Esophagus squamous epithelium (tissue), 4 donors: Measurements from ENCODE around the gene ZFYVE28.

Source experiments
- POLR2A ChIP-seq, 4 donors: fragments of 450-650 bp; IDR thresholded peaks; one replicate each; pipeline ENCODE4 v1.6.1; 2017; ENCODE audit warnings: antibody characterized with exemption in 4 of 4, mild to moderate bottlenecking in 4 of 4, moderate library complexity in 3 of 4
- TF ChIP-seq, protein P1 (sequence below), 6 experiments: fragments of 450-650 bp in 4 of 6; fragments of 200-600 bp in 2 of 6; sonication (generic) in 2 of 6; IDR thresholded peaks; one replicate each; pipeline ENCODE4 v1.5.1; 2016 to 2019; ENCODE audit warnings: antibody characterized with exemption in 6 of 6, mild to moderate bottlenecking in 4 of 6, moderate library complexity in 4 of 6

DNA sequence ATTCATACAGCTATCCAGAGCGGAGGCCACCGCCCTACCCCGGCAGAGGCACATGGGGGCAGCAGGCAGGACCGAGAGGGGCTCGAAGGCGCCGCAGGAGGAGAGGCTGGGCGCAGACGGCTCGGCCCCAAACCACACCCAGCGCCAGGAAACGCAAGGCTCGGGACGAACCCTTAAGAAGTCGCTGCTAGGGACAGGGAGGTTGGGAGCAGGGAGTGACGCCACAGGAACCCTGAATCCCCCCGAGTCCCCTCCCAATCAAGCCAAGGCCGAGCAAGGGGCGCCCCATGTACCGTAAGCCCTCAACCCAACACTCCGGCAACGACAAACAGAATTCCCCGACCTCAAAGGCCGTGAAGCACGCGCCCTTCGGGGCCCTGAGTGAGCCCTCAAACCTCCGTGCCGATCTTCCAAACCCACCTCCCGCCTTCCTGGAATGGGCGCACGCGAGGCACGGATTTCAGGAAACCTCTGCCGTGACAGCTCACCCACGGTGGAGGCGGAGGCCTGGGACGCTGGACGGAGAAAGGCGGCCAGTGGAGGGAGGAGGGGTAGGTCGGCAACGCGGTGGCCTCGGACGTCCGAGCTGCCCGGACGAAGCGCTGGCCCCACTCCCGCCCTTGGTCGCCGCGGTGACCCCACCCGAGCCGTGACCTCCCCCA is 1.8 kb downstream of the ZFYVE28 start:
- TF ChIP-seq, protein P1, sequence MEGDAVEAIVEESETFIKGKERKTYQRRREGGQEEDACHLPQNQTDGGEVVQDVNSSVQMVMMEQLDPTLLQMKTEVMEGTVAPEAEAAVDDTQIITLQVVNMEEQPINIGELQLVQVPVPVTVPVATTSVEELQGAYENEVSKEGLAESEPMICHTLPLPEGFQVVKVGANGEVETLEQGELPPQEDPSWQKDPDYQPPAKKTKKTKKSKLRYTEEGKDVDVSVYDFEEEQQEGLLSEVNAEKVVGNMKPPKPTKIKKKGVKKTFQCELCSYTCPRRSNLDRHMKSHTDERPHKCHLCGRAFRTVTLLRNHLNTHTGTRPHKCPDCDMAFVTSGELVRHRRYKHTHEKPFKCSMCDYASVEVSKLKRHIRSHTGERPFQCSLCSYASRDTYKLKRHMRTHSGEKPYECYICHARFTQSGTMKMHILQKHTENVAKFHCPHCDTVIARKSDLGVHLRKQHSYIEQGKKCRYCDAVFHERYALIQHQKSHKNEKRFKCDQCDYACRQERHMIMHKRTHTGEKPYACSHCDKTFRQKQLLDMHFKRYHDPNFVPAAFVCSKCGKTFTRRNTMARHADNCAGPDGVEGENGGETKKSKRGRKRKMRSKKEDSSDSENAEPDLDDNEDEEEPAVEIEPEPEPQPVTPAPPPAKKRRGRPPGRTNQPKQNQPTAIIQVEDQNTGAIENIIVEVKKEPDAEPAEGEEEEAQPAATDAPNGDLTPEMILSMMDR (IDR thresholded peaks at IDR 0.05): no peak
- TF ChIP-seq POLR2A (IDR thresholded peaks at IDR 0.05): no peak
